ENCODE results near the gene UBL7. TPM values are rescaled to one million over a fixed set of nuclear protein-coding genes. Genes with fewer than 3 reads are reported as not detected.

The UBL7 gene
- total RNA-seq, 1 experiment from 2014 or later = 65.3 TPM

- Histone ChIP-seq H3K9me2 (ENCODE audit: insufficient read depth) (no peaks in the 10 kb centered on the region), H3K4me3 (replicated peaks in 1 of 2; ENCODE audit: low read depth in 1 of 2, low read length in 2 of 2) (no peak overlapping the region), H3K9ac (ENCODE audit: low read length) (no peak overlapping the region), H3K4me2 (ENCODE audit: low read length) (no peak overlapping the region), H3K79me2 (ENCODE audit: insufficient read depth, low read length) (no peaks in the 10 kb centered on the region), H3K27ac (ENCODE audit: low read depth, low read length) (no peak overlapping the region), H2AFZ (ENCODE audit: low read depth, low read length, poor library complexity, severe bottlenecking) (no peak overlapping the region), H3K27me3 (ENCODE audit: insufficient read depth, low read length) (no peaks in the 10 kb centered on the region), H4K20me1 (ENCODE audit: insufficient read depth) (no peaks in the 10 kb centered on the region), H3K36me3 (ENCODE audit: control insufficient read depth in 1 of 2, insufficient read depth in 2 of 2, low read length in 2 of 2) (peaks cover 0 to 13% of the 10 kb centered on the region in 2 experiments; a peak in 2 of 4 replicates), H3K9me3 (ENCODE audit: control insufficient read depth in 1 of 2, insufficient read depth in 1 of 2, low read depth in 1 of 2, low read length in 2 of 2) (no peaks in the 10 kb centered on the region), H3K4me1 (ENCODE audit: control insufficient read depth in 1 of 2, insufficient read depth in 2 of 2, low read length in 2 of 2) (peaks cover 0 to 4% of the 10 kb centered on the region in 2 experiments; a peak in 1 of 4 replicates)
- TF ChIP-seq TCF7L2 (IDR thresholded peaks at IDR 0.05; ENCODE audit: borderline replicate concordance, extremely low read depth, insufficient read depth, insufficient read length) (no peak), EGR1 (IDR thresholded peaks at IDR 0.05; ENCODE audit: low read depth) (no peak), POLR2A (IDR thresholded peaks at IDR 0.05; ENCODE audit: borderline replicate concordance, extremely low read depth, insufficient read depth, insufficient read length) (no peak), ZFX (IDR thresholded peaks at IDR 0.05) (no peak), JUND (IDR thresholded peaks at IDR 0.05) (no peak), CEBPB (IDR thresholded peaks at IDR 0.05; ENCODE audit: low read depth) (no peak), CTCF (IDR thresholded peaks at IDR 0.05 in 2 of 3, conservative IDR thresholded peaks at IDR 0.05 in 1 of 3; ENCODE audit: borderline replicate concordance in 1 of 3, insufficient read depth in 1 of 3, low read depth in 2 of 3, low read length in 2 of 3) (no peak), ZBTB33 (IDR thresholded peaks at IDR 0.05; ENCODE audit: extremely low read depth, insufficient replicate concordance, low read length) (no peak), POLR2AphosphoS5 (IDR thresholded peaks at IDR 0.05; ENCODE audit: low read depth, low read length) (no peak), ZNF274 (IDR thresholded peaks at IDR 0.05; ENCODE audit: low read depth, low read length) (no peak), SIN3A (IDR thresholded peaks at IDR 0.05; ENCODE audit: low read depth) (no peak), EZH2phosphoT487 (IDR thresholded peaks at IDR 0.05; ENCODE audit: borderline replicate concordance) (no peak)
- intact Hi-C loops (cut with micrococcal nuclease) = no loop called here
- RAD21 ChIA-PET (ENCODE audit: low non-redundant PET in 1 of 2, low total read pairs in 2 of 2, uncharacterized antibody in 2 of 2, unreplicated experiment in 2 of 2) = no interaction called here
- no TSS peak for BruUV-seq (replicated peaks)
- ATAC-seq = no peak
- CTCF ChIA-PET = interaction anchor here (1.1 to 6.6 kb wide), 3 partner anchors 59 to 63 kb away, joined by 4 to 83 read pairs (median 6); no protein-coding TSS in a partner anchor
- no peak for DNase-seq (ENCODE audit: low read depth, low spot score)
- POLR2A ChIA-PET = no interaction called here
These were observed 17.7 kb downstream of the UBL7 start for GRCh38 chr15:74443100-74443909.
